Smooth muscle cell (in vitro differentiated cells): ENCODE measurements around the gene SIRPA. TPM values are rescaled to one million over a fixed set of nuclear protein-coding genes. Genes with fewer than 3 reads are reported as not detected.

ENCODE experiments used
- DNase-seq: peaks from one replicate; lab custom pipeline; 2025; ENCODE audit not compliant: unreplicated experiment; lab: John Stamatoyannopoulos, UW
- H2AFZ ChIP-seq: fragments of 200-600 bp; sonication (generic); 2 replicates; pipeline ENCODE4 v1.6.0; 2016; ENCODE audit warnings: antibody characterized with exemption, low read depth, mild to moderate bottlenecking
- H3F3A ChIP-seq: fragments of 200-600 bp; sonication (generic); 2 replicates; pipeline ENCODE4 v1.6.0; 2017; ENCODE audit warnings: antibody characterized with exemption, low read depth
- H3K27ac ChIP-seq: fragments of 200-600 bp; sonication (generic); 2 replicates; pipeline ENCODE4 v1.5.1; 2016; ENCODE audit warnings: low read depth, mild to moderate bottlenecking
- H3K27me3 ChIP-seq: fragments of 200-600 bp; sonication (generic); 2 replicates; pipeline ENCODE4 v1.6.1; 2016; ENCODE audit warnings: low read depth, mild to moderate bottlenecking
- H3K36me3 ChIP-seq: fragments of 200-600 bp; sonication (generic); 2 replicates; pipeline ENCODE4 v1.5.1; 2016; ENCODE audit warnings: low read depth
- H3K4me1 ChIP-seq: fragments of 200-600 bp; sonication (generic); 2 replicates; pipeline ENCODE4 v1.5.1; 2016; ENCODE audit warnings: low read depth
- H3K4me2 ChIP-seq: fragments of 200-600 bp; sonication (generic); 2 replicates; pipeline ENCODE4 v1.6.0; 2016; ENCODE audit warnings: mild to moderate bottlenecking
- H3K4me3 ChIP-seq: fragments of 200-600 bp; sonication (generic); 2 replicates; pipeline ENCODE4 v1.5.1; 2016; ENCODE audit warnings: mild to moderate bottlenecking
- H3K79me2 ChIP-seq: fragments of 200-600 bp; sonication (generic); 2 replicates; pipeline ENCODE4 v1.6.0; 2016; ENCODE audit warnings: low read depth, mild to moderate bottlenecking
- H3K9ac ChIP-seq: fragments of 200-600 bp; sonication (generic); 2 replicates; pipeline ENCODE4 v1.6.0; 2016; ENCODE audit warnings: low read depth
- H3K9me3 ChIP-seq: fragments of 200-600 bp; sonication (generic); replicated peaks from 2 replicates; pipeline ENCODE4 v1.5.1; 2016; ENCODE audit warnings: low read depth
- H4K20me1 ChIP-seq: fragments of 200-600 bp; sonication (generic); 2 replicates; pipeline ENCODE4 v1.6.0; 2016; ENCODE audit warnings: low read depth
- CTCF ChIP-seq: fragments of 200-600 bp; sonication (generic); IDR thresholded peaks from 2 replicates; pipeline ENCODE4 v1.5.1; 2017; ENCODE audit warnings: borderline replicate concordance, mild to moderate bottlenecking, antibody characterized with exemption; ENCODE audit not compliant: insufficient read depth, poor library complexity, severe bottlenecking
- WGBS: methylation state at CpG from one replicate; pipeline ENCODE4 v1.1.7; 2016; ENCODE audit warnings: low lambda C conversion rate; 5-methylcytosine and 5-hydroxymethylcytosine counted together
- polyA plus RNA-seq: library from polyadenylated mRNA; unstranded; fragments of >200 nt; fragmentation: Nextera tagmentation; extraction: Ambion mirVana; gene quantifications from 2 replicates; pipeline ENCODE4 v1.2.1, GENCODE V29; 2016
- total RNA-seq: library from RNA; depleted of rRNA; stranded (reverse); fragments of >200 nt; gene quantifications from 2 replicates; pipeline ENCODE4 v1.2.3, GENCODE V29; 2014

SIRPA gene
- total and polyA plus RNA-seq, 2 experiments from 2014 or later: 8.3 to 14.5 TPM

GRCh38 chr20:1943275-1944002, 48.2 kb downstream of the SIRPA start:
- H3K36me3 ChIP-seq: no peaks in the 10 kb centered on the region
- H3K9me3 ChIP-seq: no peaks in the 10 kb centered on the region
- WGBS: 86% methylated on average over 8 of the region's 8 CpGs
- no peaks in the 10 kb centered on the region for H4K20me1 ChIP-seq
- H3K27me3 ChIP-seq: peaks cover 51% of the 10 kb centered on the region
- DNase-seq: no peak
- H3K4me2 ChIP-seq: no peak overlapping the region
- H3K4me1 ChIP-seq: peaks cover 13% of the 10 kb centered on the region
- no peak overlapping the region for H2AFZ ChIP-seq
- H3K9ac ChIP-seq: no peak overlapping the region
- no peak overlapping the region for H3K4me3 ChIP-seq
- H3F3A ChIP-seq: no peaks in the 10 kb centered on the region
- no peak for TF ChIP-seq CTCF
- no peaks in the 10 kb centered on the region for H3K79me2 ChIP-seq
- H3K27ac ChIP-seq: no peak overlapping the region

- Histone ChIP-seq H2AFZ (no peak overlapping the region), H3K4me1 (peaks cover 14% of the 10 kb centered on the region), H3K36me3 (no peaks in the 10 kb centered on the region), H3K4me3 (no peak overlapping the region), H3K4me2 (no peak overlapping the region), H3K27me3 (peaks cover 51% of the 10 kb centered on the region), H3K27ac (no peak overlapping the region), H4K20me1 (no peaks in the 10 kb centered on the region), H3K79me2 (no peaks in the 10 kb centered on the region), H3K9me3 (no peaks in the 10 kb centered on the region), H3F3A (no peaks in the 10 kb centered on the region), H3K9ac (no peak overlapping the region)
- no peak for TF ChIP-seq CTCF
- no peak for DNase-seq
- WGBS: 80% methylated on average over 5 of the region's 6 CpGs
Measured at GRCh38 chr20:1944345-1945091, 49.3 kb downstream of the SIRPA start.

GRCh38 chr20:1945134-1945618, 50.0 kb downstream of the SIRPA start:
- Histone ChIP-seq H2AFZ (no peak overlapping the region), H3K4me2 (no peak overlapping the region), H3K27ac (no peak overlapping the region), H3K27me3 (peaks cover 51% of the 10 kb centered on the region), H3K4me3 (no peak overlapping the region), H3F3A (no peaks in the 10 kb centered on the region), H3K9me3 (no peaks in the 10 kb centered on the region), H4K20me1 (no peaks in the 10 kb centered on the region), H3K9ac (no peak overlapping the region), H3K36me3 (no peaks in the 10 kb centered on the region), H3K4me1 (peaks cover 19% of the 10 kb centered on the region), H3K79me2 (no peaks in the 10 kb centered on the region)
- 85% methylated on average over 9 of the region's 9 CpGs for WGBS
- no peak for TF ChIP-seq CTCF
- no peak for DNase-seq
